GM21737 (cell line): Measurements from ENCODE around the gene FCRL5.
"Not testable (repeated sequence)": the region's sequence is repeated elsewhere in the genome, so short reads cannot be mapped to it uniquely, and the experiment has no call there.

Experiments used
- ATAC-seq: cut with Tn5 transposase; IDR thresholded peaks from one replicate; pipeline ENCODE4 v1.9.1; 2021; ENCODE audit warnings: mild to moderate bottlenecking, moderate library complexity; ENCODE audit not compliant: unreplicated experiment

FCRL5 gene

GRCh38 chr1:157490467-157491165, 61.7 kb downstream of the FCRL5 start:
- no peak for ATAC-seq

- no peak for ATAC-seq
Observed at GRCh38 chr1:157488156-157488555, 64.2 kb downstream of the FCRL5 start.

GRCh38 chr1:157487504-157487903, 64.8 kb downstream of the FCRL5 start:
- ATAC-seq: no peak

- ATAC-seq: no peak
Observed at GRCh38 chr1:157487096-157487495, 65.2 kb downstream of the FCRL5 start.

GRCh38 chr1:157486400-157486799, 65.9 kb downstream of the FCRL5 start:
- not testable (repeated sequence) for ATAC-seq

GRCh38 chr1:157485793-157486192, 66.5 kb downstream of the FCRL5 start:
- ATAC-seq: no peak

GRCh38 chr1:157484573-157484972, 67.7 kb downstream of the FCRL5 start:
- no peak for ATAC-seq

- ATAC-seq: no peak
Observed at GRCh38 chr1:157483635-157484034, 68.7 kb downstream of the FCRL5 start.

GRCh38 chr1:157482717-157483116, 69.6 kb downstream of the FCRL5 start:
- ATAC-seq: no peak

- ATAC-seq: no peak
Observed at GRCh38 chr1:157482174-157482573, 70.1 kb downstream of the FCRL5 start.

GRCh38 chr1:157478030-157478429, 74.3 kb downstream of the FCRL5 start:
- ATAC-seq: no peak

- no peak for ATAC-seq
Observed at GRCh38 chr1:157477419-157477818, 74.9 kb downstream of the FCRL5 start.

GRCh38 chr1:157472959-157473358, 79.4 kb downstream of the FCRL5 start:
- ATAC-seq: no peak

GRCh38 chr1:157472056-157472701, 80.1 kb downstream of the FCRL5 start:
- no peak for ATAC-seq

GRCh38 chr1:157471531-157471930, 80.8 kb downstream of the FCRL5 start:
- ATAC-seq: no peak

GRCh38 chr1:157469752-157470675, 82.3 kb downstream of the FCRL5 start:
- ATAC-seq: no peak

- ATAC-seq: no peak
Observed at GRCh38 chr1:157469300-157469699, 83.0 kb downstream of the FCRL5 start.

- no peak for ATAC-seq
Observed at GRCh38 chr1:157466011-157466410, 86.3 kb downstream of the FCRL5 start.
